Measurements from ENCODE around the gene THEMIS2.

The THEMIS2 gene

DNA sequence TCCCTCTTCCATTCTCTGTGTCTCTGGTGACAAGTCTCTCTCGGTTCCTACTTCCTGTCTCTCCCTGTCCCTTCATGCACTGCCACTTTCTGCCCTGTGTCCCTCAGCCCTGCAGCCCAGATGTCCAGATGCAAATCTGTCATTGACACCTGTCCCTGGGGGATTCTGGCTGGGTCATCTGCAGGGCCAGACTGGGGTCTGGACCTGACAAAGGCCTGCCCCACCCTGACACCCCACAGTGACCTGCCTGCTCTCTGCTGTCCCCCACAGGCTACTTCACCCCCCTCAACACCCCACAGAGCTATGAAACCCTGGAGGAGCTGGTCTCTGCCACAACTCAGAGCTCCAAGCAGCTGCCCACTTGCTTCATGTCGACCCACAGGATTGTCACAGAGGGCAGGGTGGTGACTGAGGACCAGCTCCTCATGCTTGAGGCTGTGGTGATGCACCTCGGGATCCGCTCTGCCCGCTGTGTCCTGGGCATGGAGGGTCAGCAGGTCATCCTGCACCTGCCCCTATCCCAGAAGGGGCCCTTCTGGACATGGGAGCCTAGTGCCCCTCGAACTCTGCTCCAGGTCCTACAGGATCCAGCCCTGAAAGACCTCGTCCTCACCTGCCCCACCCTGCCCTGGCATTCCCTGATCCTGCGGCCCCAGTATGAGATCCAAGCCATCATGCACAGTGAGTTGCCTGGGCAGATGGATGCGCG is 7.2 kb downstream of the THEMIS2 start:
- TF ChIP-seq, protein P1, sequence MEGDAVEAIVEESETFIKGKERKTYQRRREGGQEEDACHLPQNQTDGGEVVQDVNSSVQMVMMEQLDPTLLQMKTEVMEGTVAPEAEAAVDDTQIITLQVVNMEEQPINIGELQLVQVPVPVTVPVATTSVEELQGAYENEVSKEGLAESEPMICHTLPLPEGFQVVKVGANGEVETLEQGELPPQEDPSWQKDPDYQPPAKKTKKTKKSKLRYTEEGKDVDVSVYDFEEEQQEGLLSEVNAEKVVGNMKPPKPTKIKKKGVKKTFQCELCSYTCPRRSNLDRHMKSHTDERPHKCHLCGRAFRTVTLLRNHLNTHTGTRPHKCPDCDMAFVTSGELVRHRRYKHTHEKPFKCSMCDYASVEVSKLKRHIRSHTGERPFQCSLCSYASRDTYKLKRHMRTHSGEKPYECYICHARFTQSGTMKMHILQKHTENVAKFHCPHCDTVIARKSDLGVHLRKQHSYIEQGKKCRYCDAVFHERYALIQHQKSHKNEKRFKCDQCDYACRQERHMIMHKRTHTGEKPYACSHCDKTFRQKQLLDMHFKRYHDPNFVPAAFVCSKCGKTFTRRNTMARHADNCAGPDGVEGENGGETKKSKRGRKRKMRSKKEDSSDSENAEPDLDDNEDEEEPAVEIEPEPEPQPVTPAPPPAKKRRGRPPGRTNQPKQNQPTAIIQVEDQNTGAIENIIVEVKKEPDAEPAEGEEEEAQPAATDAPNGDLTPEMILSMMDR (conservative IDR thresholded peaks at IDR 0.05; ENCODE audit: low read depth, low read length): no peak
- no peak overlapping the region for H3K4me2 ChIP-seq
- H4K20me1 ChIP-seq (ENCODE audit: insufficient read depth): no peaks in the 10 kb centered on the region
- H3K9ac ChIP-seq: no peak overlapping the region
- H3K27ac ChIP-seq: no peak overlapping the region; the same call in 1 of the 2 replicates
- H3K4me3 ChIP-seq (IDR thresholded peaks at IDR 0.05; ENCODE audit: insufficient read depth, low read depth, low read length): no peak overlapping the region
- H3K79me2 ChIP-seq (ENCODE audit: insufficient read depth, low read depth): peaks cover 11% of the 10 kb centered on the region; the same call in 1 of the 2 replicates
- H3K36me3 ChIP-seq (ENCODE audit: insufficient read depth): no peaks in the 10 kb centered on the region
- no peaks in the 10 kb centered on the region for H3K27me3 ChIP-seq (ENCODE audit: insufficient read depth, low read depth)
- no peak overlapping the region for H2AFZ ChIP-seq (ENCODE audit: low read depth)
- peaks cover 90% of the 10 kb centered on the region for H3K4me1 ChIP-seq (ENCODE audit: low read depth, poor library complexity, severe bottlenecking)

DNA sequence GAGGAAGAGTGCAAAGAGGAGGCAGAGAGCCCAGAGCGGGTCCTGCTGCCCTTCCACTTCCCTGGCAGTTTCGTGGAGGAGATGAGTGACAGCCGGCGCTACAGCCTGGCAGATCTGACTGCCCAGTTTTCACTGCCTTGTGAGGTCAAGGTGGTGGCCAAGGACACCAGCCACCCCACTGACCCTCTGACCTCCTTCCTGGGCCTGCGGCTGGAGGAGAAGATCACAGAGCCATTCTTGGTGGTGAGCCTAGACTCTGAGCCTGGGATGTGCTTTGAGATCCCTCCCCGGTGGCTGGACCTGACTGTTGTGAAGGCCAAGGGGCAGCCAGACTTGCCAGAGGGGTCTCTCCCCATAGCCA is 10.2 kb downstream of the THEMIS2 start:
- H3K79me2 ChIP-seq (ENCODE audit: insufficient read depth, low read depth): no peaks in the 10 kb centered on the region
- H3K4me1 ChIP-seq (ENCODE audit: low read depth, poor library complexity, severe bottlenecking): peaks cover 90% of the 10 kb centered on the region
- H3K27me3 ChIP-seq (ENCODE audit: insufficient read depth, low read depth): no peaks in the 10 kb centered on the region
- H3K36me3 ChIP-seq (ENCODE audit: insufficient read depth): no peaks in the 10 kb centered on the region
- no peak overlapping the region; the same call in 1 of the 2 replicates for H3K27ac ChIP-seq
- H3K9ac ChIP-seq: no peak overlapping the region
- H2AFZ ChIP-seq (ENCODE audit: low read depth): no peak overlapping the region
- H4K20me1 ChIP-seq (ENCODE audit: insufficient read depth): no peaks in the 10 kb centered on the region
- no peak overlapping the region for H3K4me2 ChIP-seq
- no peak overlapping the region for H3K4me3 ChIP-seq (IDR thresholded peaks at IDR 0.05; ENCODE audit: insufficient read depth, low read depth, low read length)
- TF ChIP-seq, protein P1 (conservative IDR thresholded peaks at IDR 0.05; ENCODE audit: low read depth, low read length): no peak

GRCh38 chr1:27883536-27883935 is 11.2 kb downstream of the THEMIS2 start:
- no peaks in the 10 kb centered on the region for H3K36me3 ChIP-seq (ENCODE audit: insufficient read depth)
- H4K20me1 ChIP-seq (ENCODE audit: insufficient read depth): no peaks in the 10 kb centered on the region
- H3K4me2 ChIP-seq: peak overlapping the region; percentile 63
- H3K27ac ChIP-seq: peak overlapping the region; percentile 89
- no peaks in the 10 kb centered on the region for H3K27me3 ChIP-seq (ENCODE audit: insufficient read depth, low read depth)
- H3K9ac ChIP-seq: peak overlapping the region; percentile 16; the same call in 1 of the 2 replicates
- no peak overlapping the region for H3K4me3 ChIP-seq (IDR thresholded peaks at IDR 0.05; ENCODE audit: insufficient read depth, low read depth, low read length)
- no peak overlapping the region for H2AFZ ChIP-seq (ENCODE audit: low read depth)
- TF ChIP-seq, protein P1 (conservative IDR thresholded peaks at IDR 0.05; ENCODE audit: low read depth, low read length): no peak
- H3K79me2 ChIP-seq (ENCODE audit: insufficient read depth, low read depth): no peaks in the 10 kb centered on the region
- H3K4me1 ChIP-seq (ENCODE audit: low read depth, poor library complexity, severe bottlenecking): peaks cover 90% of the 10 kb centered on the region

- no peaks in the 10 kb centered on the region for H3K27me3 ChIP-seq (ENCODE audit: insufficient read depth, low read depth)
- peak overlapping the region; percentile 63 for H3K4me2 ChIP-seq
- no peak overlapping the region for H3K4me3 ChIP-seq (IDR thresholded peaks at IDR 0.05; ENCODE audit: insufficient read depth, low read depth, low read length)
- H3K9ac ChIP-seq: peak overlapping the region; percentile 16; the same call in 1 of the 2 replicates
- peaks cover 90% of the 10 kb centered on the region for H3K4me1 ChIP-seq (ENCODE audit: low read depth, poor library complexity, severe bottlenecking)
- H4K20me1 ChIP-seq (ENCODE audit: insufficient read depth): no peaks in the 10 kb centered on the region
- peak overlapping the region; percentile 89 for H3K27ac ChIP-seq
- H3K36me3 ChIP-seq (ENCODE audit: insufficient read depth): no peaks in the 10 kb centered on the region
- no peak overlapping the region for H2AFZ ChIP-seq (ENCODE audit: low read depth)
- H3K79me2 ChIP-seq (ENCODE audit: insufficient read depth, low read depth): no peaks in the 10 kb centered on the region
- TF ChIP-seq, protein P1 (conservative IDR thresholded peaks at IDR 0.05; ENCODE audit: low read depth, low read length): no peak
Measured at GRCh38 chr1:27884006-27884954, 11.9 kb downstream of the THEMIS2 start.

All from KMS-11 (cell line).